C1 segment of cervical spinal cord (tissue), 14 donors: ENCODE measurements around the gene GFI1B.

Experiments
- DNase-seq, 14 donors: peaks; one replicate each; lab custom pipeline; 2025; lab: John Stamatoyannopoulos, UW

The GFI1B gene

DNA sequence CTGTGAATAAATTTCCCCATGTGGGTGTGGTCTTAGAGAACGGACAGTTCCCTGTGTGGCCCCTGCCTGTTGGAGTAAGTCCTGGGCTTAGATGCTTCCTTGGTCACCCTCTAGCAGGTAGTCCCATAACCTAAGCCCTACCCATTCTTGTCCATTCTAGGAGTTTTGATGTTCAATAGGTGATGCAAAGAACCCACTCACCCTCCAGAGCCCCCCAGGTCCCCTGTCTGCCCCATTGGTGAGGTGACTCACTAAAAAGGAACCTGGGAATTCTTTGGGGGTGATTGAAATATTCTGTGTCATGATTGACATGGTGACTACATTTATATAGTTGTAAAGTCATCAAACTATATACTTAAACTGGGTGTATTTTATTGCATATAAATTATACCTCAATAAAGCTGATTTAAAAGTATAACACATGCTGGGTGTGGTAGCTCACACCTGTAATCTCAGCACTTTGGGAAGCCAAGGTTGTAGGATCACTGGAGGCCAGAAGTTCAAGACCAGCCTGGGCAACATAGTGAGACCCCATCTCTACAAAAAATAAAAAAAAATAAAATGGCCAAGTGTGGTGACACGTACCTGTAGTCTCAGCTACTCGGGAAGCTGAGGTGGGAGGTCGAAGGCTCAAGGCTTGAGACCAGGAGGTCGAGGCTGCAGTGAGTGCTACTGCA is 31.6 kb downstream of the GFI1B start:
- DNase-seq = no peak

DNA sequence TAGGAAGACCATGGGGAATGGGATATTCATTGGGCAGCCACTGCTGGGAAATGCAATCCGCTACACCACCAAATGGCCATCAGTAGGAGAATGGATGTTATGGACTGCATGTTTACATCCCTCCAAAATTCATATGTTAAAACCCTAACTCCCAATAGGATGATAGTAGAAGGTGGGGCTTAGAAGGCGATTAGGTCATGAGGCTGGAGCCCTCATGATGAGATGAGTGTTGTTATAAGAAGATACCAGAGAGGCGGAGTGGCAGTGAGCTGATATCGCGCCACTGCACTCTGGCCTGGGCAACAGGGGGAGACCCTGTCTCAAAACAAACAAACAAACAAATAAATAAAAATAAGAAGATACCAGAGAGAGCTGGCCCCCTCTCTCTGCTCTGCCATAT is 36.2 kb downstream of the GFI1B start:
- DNase-seq = no peak

DNA sequence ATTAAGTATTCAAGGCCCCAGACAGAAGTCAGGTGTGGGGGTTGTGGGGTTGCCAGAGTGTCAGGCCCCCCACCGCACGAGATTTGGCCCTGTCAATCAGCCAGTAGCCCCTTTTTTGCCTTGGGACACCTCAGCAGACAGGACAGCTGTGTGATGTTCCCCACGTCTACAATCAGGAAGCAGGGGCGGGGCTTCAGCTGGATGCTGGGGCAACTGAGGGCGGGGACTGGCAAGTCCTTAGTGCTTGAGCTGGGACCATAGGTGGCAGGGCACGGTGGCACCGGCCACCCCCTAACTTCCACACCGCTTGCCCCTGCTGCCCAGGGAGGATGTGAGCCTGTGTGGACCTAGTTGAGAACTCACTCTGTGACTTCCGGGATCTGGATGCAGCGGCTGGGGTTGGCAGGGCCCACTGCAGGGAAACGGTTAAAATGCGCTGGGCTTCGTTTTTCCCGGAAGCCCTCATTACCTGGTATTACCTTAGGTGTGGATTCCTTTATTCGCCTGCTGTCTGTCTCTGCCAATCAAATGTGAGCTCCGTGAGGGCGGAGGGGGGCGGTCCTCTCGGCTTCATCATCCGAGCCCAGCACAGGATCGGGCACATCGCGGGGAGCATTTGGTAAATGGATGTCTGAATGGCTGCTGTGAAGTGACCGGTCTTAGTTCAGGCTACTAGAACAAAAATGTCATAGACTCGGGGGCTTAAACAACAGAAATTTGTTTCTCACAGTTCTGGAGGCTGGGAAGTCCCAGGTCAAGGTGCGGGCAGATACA is 44.8 kb downstream of the GFI1B start:
- no peak for DNase-seq

DNA sequence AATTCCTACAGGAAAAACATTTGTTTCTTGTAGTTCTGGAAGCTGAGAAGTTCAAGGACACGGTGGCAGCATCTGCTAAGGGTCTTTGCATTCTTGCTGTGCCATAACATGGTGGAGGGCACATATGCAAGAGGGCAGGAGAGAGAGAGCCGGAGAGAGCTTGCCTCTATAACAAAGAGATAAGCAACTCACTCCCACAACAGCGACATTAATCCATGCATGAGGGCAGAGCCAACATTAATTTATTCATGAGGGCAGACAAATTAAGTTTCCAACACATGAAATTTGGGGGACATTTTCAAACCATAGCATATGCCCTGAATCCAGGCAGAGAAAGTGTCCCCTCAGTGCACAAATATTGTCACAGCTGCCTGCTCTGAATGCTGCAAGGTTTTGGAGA is 47.9 kb downstream of the GFI1B start:
- DNase-seq = no peak

DNA sequence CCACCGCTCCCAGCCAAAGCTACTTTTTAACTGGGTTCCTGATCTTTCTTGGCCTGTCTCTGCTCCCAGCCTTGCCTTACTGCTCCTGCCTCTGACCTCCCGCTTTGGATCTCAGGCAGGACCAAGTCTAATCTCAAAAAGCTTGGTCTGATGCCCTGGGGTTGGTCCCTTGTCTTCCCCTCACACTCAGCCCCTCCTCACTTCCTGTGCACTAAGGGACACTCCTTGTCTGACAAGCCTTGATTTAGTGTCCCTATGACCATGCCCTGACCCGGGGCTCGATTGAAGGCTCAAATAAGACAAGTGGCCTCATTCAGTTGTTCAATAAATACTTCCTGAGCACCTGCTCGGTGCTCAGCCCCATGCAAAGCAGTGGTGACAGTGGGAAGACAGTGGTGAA is 48.6 kb downstream of the GFI1B start:
- no peak for DNase-seq

DNA sequence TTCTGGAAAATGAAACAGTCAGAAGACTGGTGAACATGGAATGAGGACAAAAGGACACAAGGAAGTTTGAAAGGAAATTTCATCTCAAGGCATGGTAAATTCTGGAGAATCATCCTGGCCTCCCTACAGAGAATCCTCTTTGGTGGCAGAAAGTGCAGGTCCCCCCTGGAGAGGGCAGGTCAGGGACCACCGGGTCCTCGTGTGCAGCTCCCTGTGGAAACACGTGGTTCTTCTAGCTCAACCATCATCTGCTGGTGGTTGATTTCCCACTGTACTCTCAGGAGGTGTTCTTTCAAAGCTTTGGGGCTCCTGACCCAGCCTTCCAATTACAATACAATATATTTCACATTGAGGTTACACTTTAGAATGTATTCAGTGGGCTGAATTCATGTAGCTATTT is 49.7 kb downstream of the GFI1B start:
- no peak for DNase-seq

DNA sequence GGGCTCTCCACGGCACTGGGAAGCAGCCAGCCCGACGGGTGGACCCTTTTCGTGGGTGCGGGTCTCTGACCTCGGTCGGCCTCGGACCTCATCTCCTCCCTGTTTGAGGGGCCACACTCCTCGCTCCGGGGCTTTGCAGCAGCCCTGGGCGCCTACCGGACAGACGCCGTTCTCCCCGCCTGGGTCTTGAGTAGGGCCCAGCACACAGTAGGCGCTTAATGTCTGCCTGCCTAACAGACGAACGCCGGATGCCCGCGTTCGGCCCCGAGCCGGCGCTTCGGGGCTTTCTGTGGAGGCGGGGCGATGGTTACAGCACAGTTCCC is 51.5 kb downstream of the GFI1B start:
- no peak for DNase-seq

DNA sequence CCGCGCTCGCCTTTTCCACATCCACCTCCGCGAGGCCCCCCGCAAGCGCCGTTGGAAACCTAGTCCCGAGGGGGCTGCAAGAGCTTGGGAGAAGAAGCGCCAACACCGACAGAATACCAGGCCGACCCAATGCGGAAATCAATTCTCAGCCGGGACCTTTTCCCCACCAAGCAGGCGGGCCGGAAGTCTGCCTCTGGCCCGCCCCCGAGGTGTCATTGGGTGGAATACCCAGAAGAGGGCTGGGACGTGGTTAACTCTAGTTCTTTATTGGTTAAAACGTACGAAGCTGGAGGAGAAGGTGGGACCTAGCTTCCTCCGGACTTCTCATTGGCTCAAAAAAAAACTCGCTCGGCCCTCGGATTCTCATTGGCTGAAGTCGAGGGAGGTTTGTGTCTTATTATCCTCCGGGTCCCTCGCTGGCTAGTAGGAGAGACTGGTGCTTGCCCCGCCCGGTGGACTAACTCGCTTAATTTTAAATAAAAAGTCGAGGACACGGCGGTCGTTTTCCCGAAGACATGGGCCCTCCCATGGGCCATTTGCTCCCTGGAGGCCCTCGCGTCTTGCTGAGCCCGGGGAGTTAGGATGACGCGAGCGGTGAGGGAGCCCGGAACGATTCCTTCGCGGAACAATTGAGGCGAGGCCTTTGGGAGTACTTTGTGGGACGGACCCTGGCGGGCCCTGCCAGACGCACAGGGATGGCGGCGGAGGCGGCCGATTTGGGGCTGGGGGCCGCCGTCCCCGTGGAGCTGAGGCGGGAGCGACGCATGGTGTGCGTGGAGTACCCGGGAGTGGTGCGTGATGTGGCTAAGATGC is 52.0 kb downstream of the GFI1B start, which contains the start of gene GTF3C5:
Gene GTF3C5, plus strand, starts transcription at position 681 of the 813 bp plus-strand sequence. Its CDS starts 15 bp downstream, at position 696.
- DNase-seq = peak; percentile 77 to 99 (median 96)

DNA sequence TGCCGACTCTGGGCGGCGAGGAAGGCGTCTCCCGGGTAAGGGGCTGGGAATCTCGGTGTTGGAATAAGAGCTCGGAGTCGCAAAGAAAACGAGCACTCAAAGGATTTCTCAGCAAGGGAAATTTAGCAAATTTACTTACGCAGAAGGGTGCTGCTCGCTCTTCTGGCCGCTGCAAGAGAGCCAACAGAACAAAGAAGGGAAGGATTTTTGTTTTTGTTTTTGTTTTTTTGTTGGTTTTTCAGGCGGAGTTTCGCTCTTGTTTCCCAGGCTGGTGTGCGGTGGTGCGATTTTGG is 52.6 kb downstream of the GFI1B start:
- DNase-seq = no peak

DNA sequence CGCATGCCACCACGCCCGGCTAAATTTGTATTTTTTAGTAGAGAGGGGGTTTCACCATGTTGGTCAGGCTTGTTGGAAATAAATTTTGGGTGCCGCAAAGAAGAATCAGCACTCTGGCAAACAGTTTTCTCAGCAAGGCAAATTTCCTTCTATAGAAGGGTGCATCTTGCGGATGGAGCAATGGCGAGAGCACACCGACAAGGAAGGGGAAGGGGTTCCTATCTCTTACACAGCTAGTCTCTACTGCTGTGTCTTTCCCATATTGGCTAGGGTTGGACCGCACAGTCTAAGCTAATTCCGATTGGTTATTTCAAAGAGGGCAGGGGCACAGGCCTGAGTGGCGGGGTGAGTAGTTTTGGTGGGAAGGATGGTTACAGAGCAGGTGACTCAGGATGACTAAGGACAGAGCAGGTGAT is 53.0 kb downstream of the GFI1B start:
- no peak for DNase-seq

DNA sequence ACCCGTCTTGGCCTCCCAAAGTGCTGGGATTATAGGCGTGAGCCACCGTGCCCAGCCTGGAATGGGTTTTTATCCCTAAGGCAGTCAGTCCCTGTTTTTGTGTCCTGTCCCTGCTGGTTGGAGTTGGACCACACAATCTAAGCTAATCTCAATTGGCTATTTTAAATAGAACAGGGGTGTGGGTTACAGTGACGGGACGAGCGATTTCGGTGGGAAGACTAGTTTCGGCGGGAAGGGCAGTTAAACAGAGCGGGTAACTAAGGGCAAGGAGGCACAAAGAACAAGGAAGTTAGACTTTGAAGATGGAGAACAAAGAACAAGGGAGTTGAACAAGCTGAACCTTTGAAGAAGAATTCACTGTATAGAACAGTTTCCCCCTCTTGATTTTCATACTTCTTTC is 53.7 kb downstream of the GFI1B start:
- no peak for DNase-seq

DNA sequence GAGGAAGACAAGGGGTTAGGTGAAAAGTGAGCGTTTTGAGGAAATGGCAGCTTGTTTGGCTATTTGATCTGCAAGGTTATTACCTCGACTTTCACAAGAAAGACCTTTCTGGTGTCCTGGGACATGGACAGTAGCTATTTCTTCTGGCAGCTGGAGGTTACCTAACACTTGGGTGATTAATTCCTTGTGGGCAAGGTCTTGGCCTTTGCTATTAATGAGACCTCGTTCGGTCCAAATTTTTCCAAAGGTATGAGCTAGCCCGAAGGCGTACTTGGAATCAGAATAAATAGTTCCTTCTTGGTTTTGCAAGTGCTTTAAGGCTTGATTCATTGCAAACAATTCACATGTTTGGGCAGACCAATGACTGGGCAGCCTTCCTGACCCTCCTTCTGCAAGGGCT is 57.2 kb downstream of the GFI1B start:
- DNase-seq = no peak

DNA sequence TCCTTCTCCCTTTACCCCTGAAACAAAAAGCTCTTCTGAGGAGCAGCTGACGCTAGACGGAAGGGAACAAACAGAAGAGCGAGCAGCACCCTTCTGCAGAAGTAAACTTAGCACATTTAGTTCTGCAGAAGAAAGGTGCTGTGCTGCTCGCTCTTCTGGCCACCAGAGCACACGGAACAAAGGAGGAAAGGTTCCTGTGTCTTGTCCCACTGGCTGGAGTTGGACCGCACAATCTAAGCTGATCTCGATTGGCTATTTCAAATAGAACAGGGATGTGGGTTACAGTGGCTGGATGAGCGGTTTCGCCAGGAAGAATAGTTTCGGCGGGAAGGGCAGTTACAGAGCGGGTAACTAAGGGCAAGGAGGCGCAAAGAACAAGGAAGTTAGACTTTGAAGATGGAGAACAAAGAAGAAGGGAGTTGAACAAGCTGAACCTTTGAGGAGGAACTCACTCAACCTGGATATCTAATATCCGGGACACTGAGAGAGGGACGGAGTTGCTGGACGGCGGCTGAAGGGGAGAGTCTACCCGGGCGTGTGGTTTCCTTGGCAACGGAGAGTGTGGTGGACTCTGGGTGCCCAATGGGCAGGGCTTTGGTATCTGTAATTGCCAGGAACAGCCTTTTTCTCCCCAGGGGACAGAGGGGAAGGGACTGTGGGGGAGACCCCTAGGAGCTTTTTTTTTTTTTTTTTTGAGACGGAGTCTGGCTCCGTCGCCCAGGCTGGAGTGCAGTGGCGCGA is 59.5 kb downstream of the GFI1B start:
- DNase-seq = no peak

DNA sequence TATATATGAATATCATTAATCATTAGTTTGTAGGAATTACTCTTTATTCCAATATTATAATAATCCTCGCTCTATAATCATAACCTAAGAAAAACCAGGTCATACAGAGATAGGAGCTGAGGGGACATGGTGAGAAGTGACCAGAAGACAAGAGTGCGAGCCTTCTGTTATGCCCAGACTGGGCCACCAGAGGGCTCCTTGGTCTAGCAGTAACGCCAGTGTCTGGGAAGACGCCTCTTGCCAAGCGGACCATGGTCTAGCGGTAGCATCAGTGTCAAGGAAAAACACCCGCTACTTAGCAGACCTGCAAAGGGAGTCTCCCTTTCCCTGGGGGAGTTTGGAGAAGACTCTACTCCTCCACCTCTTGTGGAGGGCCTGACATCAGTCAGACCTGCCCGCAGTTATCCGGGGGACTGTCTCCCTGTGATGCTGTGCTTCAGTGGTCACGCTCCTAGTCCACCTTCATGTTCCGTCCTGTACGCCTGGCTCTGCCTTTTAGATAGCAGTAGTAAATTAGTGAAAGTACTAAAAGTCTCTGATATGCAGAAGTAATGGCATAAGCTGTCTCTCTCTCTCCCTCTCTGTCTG is 62.5 kb downstream of the GFI1B start:
- DNase-seq = peak in 3 of 14 donors; percentile 15 to 43 (median 17)
